AG09309 (cell line): ENCODE measurements around the gene TACC2.

Source experiments
- DNase-seq: peaks from one replicate; pipeline ENCODE4 v3.0.0-alpha.2; 2010; ENCODE audit warnings: low read depth
- H3K4me3 ChIP-seq: 2 replicates; pipeline ENCODE4 v1.5.1; 2011; ENCODE audit warnings: mild to moderate bottlenecking, low read depth, low read length, moderate library complexity; ENCODE audit not compliant: control insufficient read depth
- TF ChIP-seq, protein P1 (sequence below): IDR thresholded peaks from 2 replicates; pipeline ENCODE4 v1.5.1; 2011; ENCODE audit warnings: mild to moderate bottlenecking, low read depth, low read length, inconsistent platforms; ENCODE audit not compliant: insufficient read depth, control insufficient read depth; ENCODE audit errors: missing control alignments

The TACC2 gene

DNA sequence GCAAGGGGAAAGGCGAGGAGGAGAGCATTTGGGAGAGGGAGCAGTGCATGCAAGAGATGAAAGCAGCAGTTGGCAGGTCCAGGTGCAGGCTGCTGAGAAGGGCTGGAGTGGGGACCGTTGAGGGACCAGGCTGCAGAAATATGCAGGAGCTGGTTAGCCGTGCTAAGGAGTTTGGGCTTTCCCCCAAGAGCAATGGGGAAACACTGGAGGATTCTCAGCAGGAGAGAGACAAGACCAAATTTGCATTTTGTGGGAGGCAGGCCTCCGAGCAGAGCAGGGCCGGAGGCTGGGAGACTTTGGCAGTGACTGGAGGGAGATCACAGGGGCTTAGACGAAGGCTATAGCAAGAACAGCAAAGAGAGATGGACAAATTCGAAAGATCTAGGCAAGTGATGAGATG, 293.9 kb downstream of the TACC2 start:
- no peak overlapping the region for H3K4me3 ChIP-seq
- TF ChIP-seq, protein P1, sequence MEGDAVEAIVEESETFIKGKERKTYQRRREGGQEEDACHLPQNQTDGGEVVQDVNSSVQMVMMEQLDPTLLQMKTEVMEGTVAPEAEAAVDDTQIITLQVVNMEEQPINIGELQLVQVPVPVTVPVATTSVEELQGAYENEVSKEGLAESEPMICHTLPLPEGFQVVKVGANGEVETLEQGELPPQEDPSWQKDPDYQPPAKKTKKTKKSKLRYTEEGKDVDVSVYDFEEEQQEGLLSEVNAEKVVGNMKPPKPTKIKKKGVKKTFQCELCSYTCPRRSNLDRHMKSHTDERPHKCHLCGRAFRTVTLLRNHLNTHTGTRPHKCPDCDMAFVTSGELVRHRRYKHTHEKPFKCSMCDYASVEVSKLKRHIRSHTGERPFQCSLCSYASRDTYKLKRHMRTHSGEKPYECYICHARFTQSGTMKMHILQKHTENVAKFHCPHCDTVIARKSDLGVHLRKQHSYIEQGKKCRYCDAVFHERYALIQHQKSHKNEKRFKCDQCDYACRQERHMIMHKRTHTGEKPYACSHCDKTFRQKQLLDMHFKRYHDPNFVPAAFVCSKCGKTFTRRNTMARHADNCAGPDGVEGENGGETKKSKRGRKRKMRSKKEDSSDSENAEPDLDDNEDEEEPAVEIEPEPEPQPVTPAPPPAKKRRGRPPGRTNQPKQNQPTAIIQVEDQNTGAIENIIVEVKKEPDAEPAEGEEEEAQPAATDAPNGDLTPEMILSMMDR: no peak
- no peak for DNase-seq

DNA sequence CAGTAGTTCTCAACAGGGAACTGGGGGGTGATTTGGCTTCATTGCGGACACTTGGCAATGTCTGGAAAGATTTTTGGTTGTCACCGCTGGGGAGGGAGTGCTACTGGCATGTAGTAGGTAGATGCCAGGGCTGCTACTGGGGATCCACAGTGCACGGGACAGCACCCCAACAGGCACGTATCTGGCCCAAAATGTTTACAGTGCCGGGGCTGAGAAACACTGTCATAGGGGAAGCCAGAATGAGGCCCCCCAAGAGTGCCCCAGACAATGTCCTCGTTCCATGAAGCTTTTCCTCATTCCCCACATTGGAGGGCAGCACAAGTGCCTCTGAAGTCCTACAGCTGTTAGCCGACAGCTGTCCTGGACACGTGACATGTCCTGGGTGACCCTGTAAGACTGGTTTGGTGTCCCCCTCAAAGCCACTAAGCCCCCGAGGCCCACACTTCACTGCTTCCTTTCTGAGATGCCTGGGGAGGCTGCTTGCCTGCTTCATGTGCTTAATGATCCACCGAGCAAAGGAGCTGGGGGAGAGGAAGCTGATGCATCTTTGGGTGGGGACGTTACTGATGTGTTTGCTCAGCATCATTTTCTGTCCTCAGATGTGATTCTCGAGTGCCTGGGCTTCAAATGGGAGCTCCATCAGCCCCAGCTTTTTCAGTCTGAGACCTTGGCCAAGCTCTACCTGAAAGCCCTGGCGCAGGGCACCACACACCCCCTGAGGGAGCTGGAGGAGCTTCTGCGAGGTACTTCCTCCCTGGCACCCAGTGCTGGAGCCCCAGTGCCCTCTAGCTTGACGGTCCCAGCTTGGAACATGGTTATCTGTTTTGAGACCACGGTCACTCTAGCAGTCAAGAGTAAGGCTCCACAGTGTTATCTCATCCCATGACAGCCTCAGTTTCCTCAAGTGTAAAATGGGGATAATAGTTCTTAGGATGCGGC, 296.8 kb downstream of the TACC2 start:
- TF ChIP-seq, protein P1: no peak
- no peak for DNase-seq
- H3K4me3 ChIP-seq: no peak overlapping the region

DNA sequence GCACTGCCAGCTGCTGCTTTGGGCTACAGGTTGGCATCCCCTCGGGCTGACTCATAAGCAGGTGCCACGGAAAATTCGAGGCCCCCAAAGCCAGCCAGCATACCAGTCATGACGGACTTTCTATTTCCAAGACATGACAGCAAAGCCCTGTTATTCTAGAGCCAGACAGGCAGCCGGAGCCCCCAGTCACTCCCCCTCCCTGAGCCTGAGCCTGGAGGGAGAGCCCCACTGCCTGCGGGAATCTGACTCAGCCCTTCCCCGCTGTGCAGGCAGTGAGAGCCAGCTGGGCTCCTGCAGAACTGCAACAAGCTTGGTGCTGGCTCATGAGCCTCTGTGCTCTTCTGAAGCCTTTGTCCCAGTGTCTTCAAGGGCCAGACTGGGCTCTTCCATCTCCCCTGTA, 297.9 kb downstream of the TACC2 start:
- TF ChIP-seq, protein P1: no peak
- DNase-seq: peak; percentile 46
- no peak overlapping the region for H3K4me3 ChIP-seq

DNA sequence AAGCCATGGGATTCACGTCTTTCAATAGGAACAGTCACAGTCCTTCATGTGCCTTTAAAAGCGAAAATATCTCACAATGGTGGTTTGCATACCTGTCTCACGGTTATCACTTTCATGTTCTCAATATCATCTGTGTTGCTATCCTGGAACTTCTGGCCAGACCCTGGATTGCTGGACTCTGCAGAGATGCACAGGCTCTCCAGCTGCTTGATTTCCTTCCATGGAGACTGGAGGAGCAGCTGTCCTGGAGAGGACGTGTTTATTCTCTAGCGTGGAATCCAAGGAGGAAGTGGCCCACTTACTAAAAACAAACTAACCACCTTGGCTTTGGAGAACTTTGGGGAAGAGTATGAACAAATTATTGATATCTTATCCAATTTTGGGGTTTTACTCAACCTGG, 298.6 kb downstream of the TACC2 start:
- TF ChIP-seq, protein P1: no peak
- no peak overlapping the region for H3K4me3 ChIP-seq
- DNase-seq: no peak

DNA sequence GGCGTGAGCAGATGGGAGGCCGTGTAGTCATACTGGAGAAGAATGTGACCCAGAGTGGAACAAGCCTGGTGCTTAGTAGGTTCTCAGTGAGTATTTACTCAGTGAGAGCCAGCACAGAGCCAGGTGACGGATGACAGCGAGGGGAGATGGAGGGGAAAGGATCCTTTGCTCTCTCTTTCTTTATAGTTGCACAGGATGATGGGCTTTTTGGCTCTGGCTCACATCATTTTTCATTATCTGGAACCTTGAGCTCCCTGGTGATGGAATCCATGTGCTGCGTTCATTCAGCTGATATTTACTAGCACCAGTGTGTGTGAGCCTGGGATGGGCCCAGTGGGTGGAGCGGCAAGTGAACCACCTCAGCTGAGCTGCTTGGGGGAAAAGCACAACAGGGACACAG, 299.3 kb downstream of the TACC2 start:
- DNase-seq: no peak
- TF ChIP-seq, protein P1: no peak
- H3K4me3 ChIP-seq: no peak overlapping the region

DNA sequence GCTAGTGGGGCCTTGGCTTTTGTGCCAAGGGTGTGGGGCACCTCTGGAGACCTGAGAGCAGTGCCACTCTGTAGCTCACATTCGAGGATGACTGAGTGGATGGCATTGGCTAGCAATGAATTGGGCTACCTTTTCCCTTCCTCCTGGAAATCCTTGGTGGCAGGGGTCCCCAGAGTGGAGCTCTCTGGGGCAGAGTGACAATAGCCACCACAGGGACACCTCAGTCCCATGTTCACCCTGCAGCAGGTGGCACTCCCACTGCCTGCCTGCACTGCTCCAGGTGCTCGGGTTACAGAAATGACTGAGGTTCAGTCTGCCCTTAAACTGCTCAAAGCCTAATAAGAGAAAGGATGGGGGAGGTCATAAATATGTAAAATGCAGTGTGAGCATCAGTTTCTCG, 300.0 kb downstream of the TACC2 start:
- no peak overlapping the region for H3K4me3 ChIP-seq
- TF ChIP-seq, protein P1: no peak
- DNase-seq: no peak

DNA sequence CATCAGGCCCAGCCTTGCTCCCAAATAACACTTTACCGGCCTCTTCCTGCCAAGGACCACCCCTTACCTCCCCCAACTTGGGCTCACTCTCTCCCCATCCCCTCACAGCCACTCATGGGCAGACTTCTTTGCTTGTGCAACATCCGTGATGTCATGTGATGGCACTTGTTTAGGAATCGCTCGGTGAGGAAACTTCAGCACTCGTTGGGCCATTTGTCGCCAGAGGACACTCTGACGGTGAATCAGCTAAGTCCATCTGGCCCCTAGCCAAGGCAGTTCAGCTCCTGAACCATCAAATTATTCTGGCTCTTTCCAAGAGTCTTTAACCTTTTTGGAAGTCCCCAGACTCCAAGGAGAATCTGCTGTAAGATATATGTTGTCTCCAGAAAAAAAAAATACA, 301.4 kb downstream of the TACC2 start:
- TF ChIP-seq, protein P1: no peak
- DNase-seq: no peak
- H3K4me3 ChIP-seq: no peak overlapping the region
